Fibroblast of pulmonary artery (primary cell): ENCODE data around the gene HES4.
A peak's percentile ranks its signal among the peaks of the same experiment; 100 is the strongest.

Source experiments
- DNase-seq: peaks from one replicate; pipeline ENCODE4 v3.0.0-alpha.2; 2010; ENCODE audit warnings: low read depth
- H3K4me3 ChIP-seq: replicated peaks from 2 replicates; pipeline ENCODE4 v1.5.1; 2011; ENCODE audit warnings: low read depth, mild to moderate bottlenecking, control low read depth, low read length, moderate library complexity
- CTCF ChIP-seq: IDR thresholded peaks from 2 replicates; pipeline ENCODE4 v1.5.1; 2011; ENCODE audit warnings: mild to moderate bottlenecking, control low read depth, low read length, inconsistent platforms; ENCODE audit errors: missing control alignments

Gene HES4

GRCh38 chr1:999725-1000356, at the start of gene HES4:
TSS of gene HES4 (minus strand) at chr1:1000097. CDS start at chr1:999973, 124 bp downstream.
- peak; percentile 94 for DNase-seq
- H3K4me3 ChIP-seq, result peak within 1 kb of the TSS; percentile 70
- TF ChIP-seq CTCF, result no peak

GRCh38 chr1:1048765-1049164, 48.9 kb upstream of the HES4 start:
- TF ChIP-seq CTCF, result no peak
- DNase-seq, result no peak
- no peak overlapping the region for H3K4me3 ChIP-seq

- TF ChIP-seq CTCF, result no peak
- H3K4me3 ChIP-seq, result no peak overlapping the region
- DNase-seq, result no peak
These were observed 48.1 kb upstream of the HES4 start for GRCh38 chr1:1047963-1048362.

GRCh38 chr1:1047407-1047806, 47.5 kb upstream of the HES4 start:
- no peak for TF ChIP-seq CTCF
- no peak for DNase-seq
- H3K4me3 ChIP-seq, result no peak overlapping the region

GRCh38 chr1:1046767-1047166, 46.9 kb upstream of the HES4 start:
- TF ChIP-seq CTCF, result no peak
- DNase-seq, result no peak
- H3K4me3 ChIP-seq, result no peak overlapping the region

GRCh38 chr1:1046243-1046642, 46.3 kb upstream of the HES4 start:
- DNase-seq, result no peak
- H3K4me3 ChIP-seq, result no peak overlapping the region
- TF ChIP-seq CTCF, result no peak

- no peak for TF ChIP-seq CTCF
- no peak overlapping the region for H3K4me3 ChIP-seq
- DNase-seq, result no peak
These were observed 45.2 kb upstream of the HES4 start for GRCh38 chr1:1045129-1045528.
